HCT116 (cell line): ENCODE data around the gene ALDH6A1. TPM values are rescaled to one million over a fixed set of nuclear protein-coding genes. Genes with fewer than 3 reads are reported as not detected.

Source experiments
- ATAC-seq: fragments of 200-7000 bp; cut with Tn5 transposase; 2 replicates; pipeline ENCODE4 v1.9.1; 2020; ENCODE audit warnings: mild to moderate bottlenecking, moderate library complexity
- BruUV-seq: library from RNA; stranded (reverse); fragments of 400-500 nt; replicated peaks from 2 replicates; lab custom pipeline; 2021; lab: Mats Ljungman, UMichigan
- CTCF ChIA-PET: fragments of 300-600 bp; sonication (Branson Sonifier 250); formaldehyde crosslinking; loops from one replicate; lab custom pipeline; 2021; ENCODE audit warnings: antibody characterized with exemption; lab: Charles Lee
- POLR2A ChIA-PET: fragments of 300-600, 350-600 bp; sonication (Branson Sonifier 250); formaldehyde crosslinking; loops from one replicate; lab custom pipeline; 2021; ENCODE audit warnings: antibody characterized with exemption; lab: Charles Lee
- RAD21 ChIA-PET, 2 experiments: fragments of 300-600 bp; sonication (Branson Sonifier 250); formaldehyde crosslinking; loops; one replicate each; lab custom pipeline; 2023; ENCODE audit warnings: low total read pairs in 2 of 2; ENCODE audit not compliant: uncharacterized antibody in 2 of 2, unreplicated experiment in 2 of 2, low non-redundant PET in 1 of 2; lab: Charles Lee
- DNase-seq: peaks from one replicate; pipeline ENCODE4 v3.0.0-alpha.2; 2010; ENCODE audit warnings: low read depth, low spot score
- H2AFZ ChIP-seq: fragments of 200-600 bp; shearing (Covaris generic), sonication (generic); 2 replicates; pipeline ENCODE4 v1.6.1; 2017; ENCODE audit warnings: low read depth, mixed run types, mixed read lengths, antibody characterized with exemption, low read length; ENCODE audit not compliant: poor library complexity, severe bottlenecking
- H3K27ac ChIP-seq: 2 replicates; pipeline ENCODE4 v1.5.1; 2012; ENCODE audit warnings: low read depth, low read length
- H3K27me3 ChIP-seq: fragments of 200-600 bp; sonication (generic); 2 replicates; pipeline ENCODE4 v1.6.1; 2016; ENCODE audit warnings: mixed run types, low read length, mixed read lengths; ENCODE audit not compliant: insufficient read depth
- H3K36me3 ChIP-seq, 2 experiments: fragments of 200-500 bp in 1 of 2; fragments of 200-600 bp in 1 of 2; sonication (Bioruptor generic) in 1 of 2; sonication (generic) in 1 of 2; 2 replicates each; pipeline versions ENCODE4 v1.5.1 to v1.6.1; 2014 to 2016; ENCODE audit warnings: low read length in 2 of 2, inconsistent platforms in 1 of 2, mixed read lengths in 1 of 2, mixed run types in 1 of 2; ENCODE audit not compliant: insufficient read depth in 2 of 2, control insufficient read depth in 1 of 2
- H3K4me1 ChIP-seq, 2 experiments: fragments of 200-600 bp in 1 of 2; sonication (generic) in 1 of 2; 2 replicates each; pipeline versions ENCODE4 v1.5.1 to v1.6.1; 2012 to 2017; ENCODE audit warnings: low read length in 2 of 2, inconsistent platforms in 1 of 2, mild to moderate bottlenecking in 1 of 2, mixed read lengths in 1 of 2, mixed run types in 1 of 2, moderate library complexity in 1 of 2; ENCODE audit not compliant: insufficient read depth in 2 of 2, control insufficient read depth in 1 of 2
- H3K4me2 ChIP-seq: fragments of 200-600 bp; sonication (generic); 2 replicates; pipeline ENCODE4 v1.6.1; 2017; ENCODE audit warnings: mixed run types, low read length, mixed read lengths
- H3K4me3 ChIP-seq, 2 experiments: fragments of 200-600 bp in 1 of 2; sonication (generic) in 1 of 2; replicated peaks in 1 of 2; 2 replicates each; pipeline ENCODE4 v1.5.1; 2011 to 2016; ENCODE audit warnings: low read length in 2 of 2, control low read depth in 1 of 2, low read depth in 1 of 2, mild to moderate bottlenecking in 1 of 2, mixed read lengths in 1 of 2, mixed run types in 1 of 2
- H3K79me2 ChIP-seq: fragments of 200-600 bp; sonication (generic); 2 replicates; pipeline ENCODE4 v1.6.1; 2017; ENCODE audit warnings: mild to moderate bottlenecking, mixed run types, low read length, moderate library complexity, mixed read lengths; ENCODE audit not compliant: insufficient read depth
- H3K9ac ChIP-seq: fragments of 200-600 bp; sonication (generic); 2 replicates; pipeline ENCODE4 v1.6.1; 2016; ENCODE audit warnings: low read length, mixed read lengths
- H3K9me2 ChIP-seq: fragments of 200-600 bp; sonication (generic), shearing (Covaris generic); 2 replicates; pipeline ENCODE4 v1.6.1; 2017; ENCODE audit warnings: mixed run types, mild to moderate bottlenecking, moderate library complexity; ENCODE audit not compliant: insufficient read depth
- H3K9me3 ChIP-seq, 2 experiments: fragments of 200-500 bp in 1 of 2; fragments of 200-600 bp in 1 of 2; sonication (Bioruptor generic) in 1 of 2; sonication (generic) in 1 of 2; 2 replicates each; pipeline ENCODE4 v1.6.1; 2014 to 2017; ENCODE audit warnings: low read length in 2 of 2, mixed read lengths in 2 of 2, inconsistent platforms in 1 of 2, low read depth in 1 of 2, mild to moderate bottlenecking in 1 of 2, mixed run types in 1 of 2, moderate library complexity in 1 of 2; ENCODE audit not compliant: control insufficient read depth in 1 of 2, insufficient read depth in 1 of 2
- H4K20me1 ChIP-seq: fragments of 200-600 bp; sonication (generic), shearing (Covaris generic); 2 replicates; pipeline ENCODE4 v1.6.1; 2017; ENCODE audit warnings: mixed run types, mild to moderate bottlenecking, moderate library complexity; ENCODE audit not compliant: insufficient read depth
- ATF3 ChIP-seq: IDR thresholded peaks from 2 replicates; pipeline ENCODE4 v1.6.1; 2012
- CBX3 ChIP-seq: IDR thresholded peaks from 2 replicates; pipeline ENCODE4 v1.6.1; 2012; ENCODE audit warnings: low read depth
- CEBPB ChIP-seq: IDR thresholded peaks from 2 replicates; pipeline ENCODE4 v1.6.1; 2012; ENCODE audit warnings: low read depth
- CTCF ChIP-seq, 3 experiments: fragments of 200-600 bp in 1 of 3; sonication (generic) in 1 of 3; IDR thresholded peaks in 2 of 3; conservative IDR thresholded peaks in 1 of 3; 2 replicates each; pipeline ENCODE4 v1.5.1; 2012 to 2017; ENCODE audit warnings: low read depth in 2 of 3, low read length in 2 of 3, antibody characterized with exemption in 1 of 3, borderline replicate concordance in 1 of 3, control low read depth in 1 of 3, mild to moderate bottlenecking in 1 of 3, mixed read lengths in 1 of 3, mixed run types in 1 of 3, moderate library complexity in 1 of 3; ENCODE audit not compliant: insufficient read depth in 1 of 3
- EGR1 ChIP-seq: IDR thresholded peaks from 2 replicates; pipeline ENCODE4 v1.6.1; 2012; ENCODE audit warnings: low read depth
- ELF1 ChIP-seq: IDR thresholded peaks from 2 replicates; pipeline ENCODE4 v1.6.1; 2012; ENCODE audit warnings: low read depth, borderline replicate concordance
- EZH2 ChIP-seq: fragments of 200-600 bp; sonication (generic); IDR thresholded peaks from 2 replicates; pipeline ENCODE4 v1.6.1; 2017; ENCODE audit warnings: antibody characterized with exemption, mixed run types
- FOSL1 ChIP-seq: IDR thresholded peaks from 2 replicates; pipeline ENCODE4 v1.6.1; 2012; ENCODE audit warnings: low read depth
- JUND ChIP-seq: IDR thresholded peaks from 2 replicates; pipeline ENCODE4 v1.6.1; 2012
- SP1 ChIP-seq: IDR thresholded peaks from 2 replicates; pipeline ENCODE4 v1.6.1; 2012; ENCODE audit warnings: low read depth
- SRF ChIP-seq: IDR thresholded peaks from 2 replicates; pipeline ENCODE4 v1.6.1; 2012; ENCODE audit warnings: low read depth
- TCF7L2 ChIP-seq: IDR thresholded peaks from 2 replicates; pipeline ENCODE4 v1.7.0; 2011; ENCODE audit warnings: borderline replicate concordance, inconsistent platforms; ENCODE audit not compliant: insufficient read depth, insufficient read length; ENCODE audit errors: extremely low read depth
- YY1 ChIP-seq: IDR thresholded peaks from 2 replicates; pipeline ENCODE4 v1.6.1; 2011; ENCODE audit warnings: low read length, low read depth, moderate library complexity, mild to moderate bottlenecking; ENCODE audit not compliant: insufficient replicate concordance; ENCODE audit errors: extremely low read depth
- ZBTB33 ChIP-seq: IDR thresholded peaks from 2 replicates; pipeline ENCODE4 v1.6.1; 2011; ENCODE audit warnings: mild to moderate bottlenecking, low read length, moderate library complexity; ENCODE audit not compliant: insufficient replicate concordance; ENCODE audit errors: extremely low read depth
- ZFX ChIP-seq: fragments of 450-650 bp; IDR thresholded peaks from 2 replicates; pipeline ENCODE4 v1.6.1; 2017
- ZNF274 ChIP-seq: fragments of 200-500 bp; sonication (Bioruptor generic); IDR thresholded peaks from 2 replicates; pipeline ENCODE4 v1.6.1; 2014; ENCODE audit warnings: mild to moderate bottlenecking, low read depth, low read length, inconsistent platforms
- intact Hi-C: fragments of 100-400 bp; cut with micrococcal nuclease; formaldehyde crosslinking; loops from 2 replicates; pipeline ENCODE4 v1.10.0; 2022
- total RNA-seq: library from RNA; stranded (reverse); gene quantifications from one replicate; pipeline ENCODE4 v1.2.1, GENCODE V29; 2021; ENCODE audit not compliant: unreplicated experiment

ALDH6A1 gene
- total RNA-seq, 1 experiment from 2014 or later = 15.6 TPM

- H3K27ac ChIP-seq = no peak overlapping the region
- H4K20me1 ChIP-seq = no peaks in the 10 kb centered on the region
- no peak overlapping the region for H3K4me2 ChIP-seq
- no TSS peak for BruUV-seq
- no peaks in the 10 kb centered on the region for H3K9me3 ChIP-seq
- H3K4me1 ChIP-seq = peaks cover 0 to under 1% of the 10 kb centered on the region in 2 experiments; a peak in 1 of 4 replicates
- ChIA-PET POLR2A (no interaction called here), CTCF (interaction anchor here (0.7 kb wide), 1 partner anchor 33 kb away, joined by 3 read pairs; no protein-coding TSS in a partner anchor), RAD21 (no interaction called here)
- no peak overlapping the region for H3K4me3 ChIP-seq
- H3K79me2 ChIP-seq = no peaks in the 10 kb centered on the region
- no peaks in the 10 kb centered on the region for H3K27me3 ChIP-seq
- no peak for TF ChIP-seq ELF1
- TF ChIP-seq EGR1 = no peak
- TF ChIP-seq SRF = no peak
- TF ChIP-seq TCF7L2 = no peak
- no peak for TF ChIP-seq SP1
- TF ChIP-seq CTCF (IDR thresholded peaks at IDR 0.05 in 2 of 3, conservative IDR thresholded peaks at IDR 0.05 in 1 of 3; ENCODE audit: borderline replicate concordance in 1 of 3, insufficient read depth in 1 of 3, low read depth in 2 of 3, low read length in 2 of 3) = no peak
- no peak for TF ChIP-seq CEBPB
- no peak for TF ChIP-seq ZFX
- TF ChIP-seq YY1 = no peak
- no peak for TF ChIP-seq ZBTB33
- no peak for TF ChIP-seq EZH2
- TF ChIP-seq FOSL1 = no peak
- no peak for TF ChIP-seq JUND
- no peak for TF ChIP-seq ATF3
- TF ChIP-seq ZNF274 = no peak
- no peak for TF ChIP-seq CBX3
- no peaks in the 10 kb centered on the region for H3K9me2 ChIP-seq
- no peak overlapping the region for H3K9ac ChIP-seq
- peaks cover 0 to 6% of the 10 kb centered on the region in 2 experiments; a peak in 2 of 4 replicates for H3K36me3 ChIP-seq
- DNase-seq (no peak), ATAC-seq (no peak)
- intact Hi-C loops = no loop called here
- no peak overlapping the region for H2AFZ ChIP-seq
Observed at GRCh38 chr14:74008843-74009499, 75.3 kb downstream of the ALDH6A1 start.
